OCI-LY1 (cell line): Measurements from ENCODE around the gene MROH2A.

Experiments used
- H2AFZ ChIP-seq: fragments of 200-600 bp; sonication (generic), shearing (Covaris generic); 2 replicates; pipeline ENCODE4 v1.6.0; 2014; ENCODE audit warnings: antibody characterized with exemption, mild to moderate bottlenecking, low read length
- H3F3A ChIP-seq: fragments of 200-600 bp; sonication (generic), shearing (Covaris generic); 2 replicates; pipeline ENCODE4 v1.6.0; 2014; ENCODE audit warnings: mild to moderate bottlenecking, antibody characterized with exemption, low read length, moderate library complexity; ENCODE audit not compliant: insufficient read depth
- H3K27ac ChIP-seq: fragments of 200-600 bp; sonication (generic); 2 replicates; pipeline ENCODE4 v1.5.1; 2014; ENCODE audit warnings: low read length, mixed run types, mild to moderate bottlenecking, low read depth; ENCODE audit not compliant: poor library complexity, severe bottlenecking
- H3K27me3 ChIP-seq: fragments of 200-600 bp; sonication (generic); 2 replicates; pipeline ENCODE4 v1.6.0; 2014; ENCODE audit warnings: antibody characterized with exemption, mild to moderate bottlenecking, low read length, moderate library complexity; ENCODE audit not compliant: insufficient read depth
- H3K36me3 ChIP-seq: fragments of 200-600 bp; sonication (generic); 2 replicates; pipeline ENCODE4 v1.6.1; 2014; ENCODE audit warnings: mild to moderate bottlenecking, antibody characterized with exemption, low read length, moderate library complexity, mixed read lengths; ENCODE audit not compliant: insufficient read depth
- H3K4me1 ChIP-seq: fragments of 200-600 bp; sonication (generic); 2 replicates; pipeline ENCODE4 v1.5.1; 2014; ENCODE audit warnings: mild to moderate bottlenecking, low read length, moderate library complexity; ENCODE audit not compliant: insufficient read depth, severe bottlenecking
- H3K4me2 ChIP-seq: fragments of 200-600 bp; sonication (generic), shearing (Covaris generic); 2 replicates; pipeline ENCODE4 v1.6.1; 2014; ENCODE audit warnings: low read length
- H3K4me3 ChIP-seq: fragments of 200-600 bp; sonication (generic); 2 replicates; pipeline ENCODE4 v1.5.1; 2014; ENCODE audit warnings: low read length, low read depth, mild to moderate bottlenecking, mixed read lengths; ENCODE audit not compliant: poor library complexity, severe bottlenecking
- H3K79me2 ChIP-seq: fragments of 200-600 bp; shearing (Covaris generic); 2 replicates; pipeline ENCODE4 v1.6.1; 2016; ENCODE audit warnings: mixed run types, low read length, mixed read lengths; ENCODE audit not compliant: insufficient read depth
- H3K9ac ChIP-seq: fragments of 200-600 bp; sonication (generic), shearing (Covaris generic); 2 replicates; pipeline ENCODE4 v1.6.1; 2014; ENCODE audit warnings: mild to moderate bottlenecking, low read length, mixed read lengths
- H3K9me2 ChIP-seq: fragments of 200-600 bp; sonication (generic), shearing (Covaris generic); 2 replicates; pipeline ENCODE4 v1.6.1; 2014; ENCODE audit warnings: low read depth, mild to moderate bottlenecking, low read length, mixed read lengths
- H3K9me3 ChIP-seq: fragments of 200-600 bp; shearing (Covaris generic); 2 replicates; pipeline ENCODE4 v1.6.1; 2014; ENCODE audit warnings: low read length, mixed read lengths
- H4K20me1 ChIP-seq: fragments of 200-600 bp; sonication (generic), shearing (Covaris generic); 2 replicates; pipeline ENCODE4 v1.6.0; 2016; ENCODE audit warnings: mild to moderate bottlenecking, low read length; ENCODE audit not compliant: insufficient read depth
- CTCF ChIP-seq: fragments of 200-600 bp; sonication (generic), shearing (Covaris generic); IDR thresholded peaks from 2 replicates; pipeline ENCODE4 v1.5.1; 2017; ENCODE audit warnings: mild to moderate bottlenecking, antibody characterized with exemption, low read length, moderate library complexity, mixed read lengths
- EZH2 ChIP-seq: fragments of 200-600 bp; sonication (generic), shearing (Covaris generic); IDR thresholded peaks from 2 replicates; pipeline ENCODE4 v1.8.0; 2017; ENCODE audit warnings: borderline replicate concordance, mixed run types, mild to moderate bottlenecking, antibody characterized with exemption, low read length, moderate library complexity, mixed read lengths

The MROH2A gene

DNA sequence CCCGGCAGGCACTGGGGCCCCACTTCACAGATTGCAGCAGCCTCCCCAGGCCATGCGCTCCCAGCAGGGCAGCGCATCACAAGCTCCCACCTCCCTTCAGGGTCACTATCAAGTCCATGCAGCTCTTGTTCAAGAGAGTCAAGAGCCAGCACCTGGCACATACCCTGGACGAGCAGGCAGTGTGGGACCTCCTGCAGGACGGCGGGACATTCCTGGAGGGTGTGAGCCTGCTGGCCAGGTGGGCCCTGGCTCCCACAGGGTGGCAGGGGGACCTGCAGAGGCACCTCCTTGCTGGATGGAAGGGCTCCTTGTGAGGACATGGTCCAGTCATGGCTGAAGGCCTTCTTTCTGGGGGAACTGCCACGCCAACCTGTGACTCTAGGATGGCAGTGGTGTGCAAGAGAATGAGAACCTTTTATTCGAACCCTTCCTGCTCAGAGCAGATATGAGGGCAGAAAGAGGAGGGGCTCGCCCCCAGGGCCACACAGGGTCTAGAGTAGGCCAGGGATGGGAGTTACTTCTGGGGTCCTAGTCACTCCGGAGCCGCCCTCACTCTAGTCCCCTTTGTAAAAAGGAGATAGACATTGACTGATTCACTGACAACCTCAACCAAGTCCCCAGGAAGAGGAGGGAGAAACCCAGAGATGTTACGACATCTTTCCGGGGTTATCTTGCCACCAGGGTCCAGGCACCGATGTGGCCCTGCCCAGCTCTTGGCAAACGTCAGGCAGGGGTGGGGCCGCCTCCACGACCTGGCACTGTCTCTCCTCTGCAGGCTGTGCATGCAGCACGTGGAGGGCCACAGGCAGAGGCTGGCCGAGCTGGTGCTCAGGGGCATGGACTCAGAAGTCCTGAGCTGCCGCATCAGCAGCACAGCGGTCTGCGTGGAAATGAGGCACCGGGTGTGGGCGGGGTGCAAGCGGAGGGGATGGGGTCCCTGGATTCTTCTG lies 44.9 kb downstream of the MROH2A start:
- no peaks in the 10 kb centered on the region for H3K79me2 ChIP-seq
- H3K9me3 ChIP-seq = no peaks in the 10 kb centered on the region
- no peak overlapping the region for H3K4me2 ChIP-seq
- H3F3A ChIP-seq = no peaks in the 10 kb centered on the region
- H3K9me2 ChIP-seq = no peaks in the 10 kb centered on the region
- no peaks in the 10 kb centered on the region for H4K20me1 ChIP-seq
- H3K9ac ChIP-seq = no peak overlapping the region
- no peaks in the 10 kb centered on the region for H3K36me3 ChIP-seq
- TF ChIP-seq CTCF = no peak
- no peak for TF ChIP-seq EZH2
- no peak overlapping the region for H3K4me3 ChIP-seq
- no peaks in the 10 kb centered on the region for H3K4me1 ChIP-seq
- no peak overlapping the region for H2AFZ ChIP-seq
- H3K27ac ChIP-seq = no peak overlapping the region
- H3K27me3 ChIP-seq = peaks cover 9% of the 10 kb centered on the region; the same call in 1 of the 2 replicates

DNA sequence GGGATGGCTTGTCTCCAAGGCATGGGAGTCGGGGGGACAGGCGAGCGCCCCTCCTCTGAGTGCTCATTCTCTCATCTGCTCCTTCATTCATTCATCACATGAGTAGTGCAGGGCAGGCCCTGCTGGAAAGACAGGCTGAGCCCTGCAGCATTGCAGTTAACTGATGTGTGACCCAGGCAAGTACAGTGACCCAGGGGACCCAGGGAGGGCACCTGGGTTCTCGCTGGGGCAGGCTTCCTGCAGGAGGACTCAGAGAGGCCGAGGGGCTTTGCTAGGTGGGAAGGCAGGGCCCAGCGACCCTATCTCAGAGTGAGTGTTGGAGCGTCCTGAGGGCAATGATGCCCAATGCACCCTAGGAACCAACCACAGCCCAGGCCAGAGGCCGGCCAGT lies 45.6 kb downstream of the MROH2A start:
- no peaks in the 10 kb centered on the region for H4K20me1 ChIP-seq
- no peaks in the 10 kb centered on the region for H3K9me3 ChIP-seq
- H3K9me2 ChIP-seq = no peaks in the 10 kb centered on the region
- TF ChIP-seq EZH2 (no peak), CTCF (no peak)
- H3K4me2 ChIP-seq = no peak overlapping the region
- no peaks in the 10 kb centered on the region for H3K36me3 ChIP-seq
- no peak overlapping the region for H3K27ac ChIP-seq
- H3K9ac ChIP-seq = no peak overlapping the region
- H3K4me1 ChIP-seq = no peaks in the 10 kb centered on the region
- H3K79me2 ChIP-seq = no peaks in the 10 kb centered on the region
- H2AFZ ChIP-seq = no peak overlapping the region
- peaks cover 9% of the 10 kb centered on the region; the same call in 1 of the 2 replicates for H3K27me3 ChIP-seq
- no peaks in the 10 kb centered on the region for H3F3A ChIP-seq
- no peak overlapping the region for H3K4me3 ChIP-seq

GRCh38 chr2:233824373-233824772 lies 46.2 kb downstream of the MROH2A start:
- Histone ChIP-seq H2AFZ (no peak overlapping the region), H3F3A (no peaks in the 10 kb centered on the region), H3K9me2 (no peaks in the 10 kb centered on the region), H3K27ac (no peak overlapping the region), H3K4me2 (no peak overlapping the region), H3K36me3 (no peaks in the 10 kb centered on the region), H3K27me3 (peaks cover 9% of the 10 kb centered on the region; the same call in 1 of the 2 replicates), H3K9ac (no peak overlapping the region), H3K79me2 (no peaks in the 10 kb centered on the region), H3K9me3 (no peaks in the 10 kb centered on the region), H3K4me3 (no peak overlapping the region), H3K4me1 (no peaks in the 10 kb centered on the region), H4K20me1 (no peaks in the 10 kb centered on the region)
- TF ChIP-seq EZH2 = no peak
- TF ChIP-seq CTCF = no peak
